Islet of Langerhans (tissue), 1 donor: Measurements from ENCODE around the gene CCDC73.
"Not testable (repeated sequence)": the region's sequence is repeated elsewhere in the genome, so short reads cannot be mapped to it uniquely, and the experiment has no call there.

ENCODE experiments used
- FAIRE-seq: peaks from one replicate; lab custom pipeline; 2011; peaks lifted over from hg19 to GRCh38; lab: Jason Lieb, UNC

CCDC73 gene

GRCh38 chr11:32792948-32793475 lies 1.4 kb downstream of the CCDC73 start:
- FAIRE-seq, result peak; percentile 97

- no peak for FAIRE-seq
These were observed 2.1 kb downstream of the CCDC73 start for GRCh38 chr11:32792111-32792947.

- no peak for FAIRE-seq
These were observed 3.5 kb downstream of the CCDC73 start for GRCh38 chr11:32790916-32791315.

- FAIRE-seq, result no peak
These were observed 7.7 kb downstream of the CCDC73 start for GRCh38 chr11:32786811-32787210.

- FAIRE-seq, result no peak
These were observed 9.2 kb downstream of the CCDC73 start for GRCh38 chr11:32785262-32785661.

- FAIRE-seq, result no peak
These were observed 12.7 kb downstream of the CCDC73 start for GRCh38 chr11:32781721-32782120.

- FAIRE-seq, result not testable (repeated sequence)
These were observed 13.6 kb downstream of the CCDC73 start for GRCh38 chr11:32780839-32781238.

- FAIRE-seq, result no peak
These were observed 15.3 kb downstream of the CCDC73 start for GRCh38 chr11:32779136-32779535.

GRCh38 chr11:32775908-32776307 lies 18.6 kb downstream of the CCDC73 start:
- FAIRE-seq, result no peak

GRCh38 chr11:32774081-32774480 lies 20.4 kb downstream of the CCDC73 start:
- no peak for FAIRE-seq

GRCh38 chr11:32772731-32773130 lies 21.7 kb downstream of the CCDC73 start:
- no peak for FAIRE-seq

GRCh38 chr11:32761774-32762173 lies 32.7 kb downstream of the CCDC73 start:
- not testable (repeated sequence) for FAIRE-seq

- no peak for FAIRE-seq
These were observed 36.2 kb downstream of the CCDC73 start for GRCh38 chr11:32758291-32758690.

GRCh38 chr11:32753181-32753580 lies 41.3 kb downstream of the CCDC73 start:
- not testable (repeated sequence) for FAIRE-seq

GRCh38 chr11:32752001-32752400 lies 42.5 kb downstream of the CCDC73 start:
- FAIRE-seq, result no peak

- no peak for FAIRE-seq
These were observed 43.1 kb downstream of the CCDC73 start for GRCh38 chr11:32751381-32751780.

- no peak for FAIRE-seq
These were observed 64.5 kb downstream of the CCDC73 start for GRCh38 chr11:32729976-32730375.

GRCh38 chr11:32723332-32723731 lies 71.1 kb downstream of the CCDC73 start:
- FAIRE-seq, result no peak

- FAIRE-seq, result no peak
These were observed 72.2 kb downstream of the CCDC73 start for GRCh38 chr11:32722255-32722654.

GRCh38 chr11:32713496-32713895 lies 81.0 kb downstream of the CCDC73 start:
- FAIRE-seq, result no peak

GRCh38 chr11:32708978-32709377 lies 85.5 kb downstream of the CCDC73 start:
- FAIRE-seq, result not testable (repeated sequence)

GRCh38 chr11:32706985-32707741 lies 87.3 kb downstream of the CCDC73 start:
- peak; percentile 70 for FAIRE-seq
